Activated CD4-positive, alpha-beta T cell treated with anti-CD3 and anti-CD28 coated beads, Interleukin-2, amount 10 ng/mL, durations not matched to agents 7 days and 5 days (primary cell): Measurements from ENCODE around the gene IREB2. TPM values are rescaled to one million over a fixed set of nuclear protein-coding genes. Genes with fewer than 3 reads are reported as not detected.
"Not testable (repeated sequence)": the region's sequence is repeated elsewhere in the genome, so short reads cannot be mapped to it uniquely, and the experiment has no call there.

Experiments used
- CTCF ChIA-PET: fragments of 350-600 bp; sonication (Branson Sonifier 250); formaldehyde crosslinking; loops from one replicate; lab custom pipeline; 2021; ENCODE audit warnings: antibody characterized with exemption; lab: Charles Lee
- POLR2A ChIA-PET: fragments of 350-600 bp; sonication (Branson Sonifier 250); formaldehyde crosslinking; loops from one replicate; lab custom pipeline; 2021; ENCODE audit warnings: antibody characterized with exemption; lab: Charles Lee
- DNase-seq: peaks from one replicate; pipeline ENCODE4 v3.0.0-alpha.2; 2020
- H3K27ac Mint-ChIP-seq: one replicate; pipeline ENCODE4 v1.8.0; 2021; ENCODE audit warnings: mild to moderate bottlenecking, moderate library complexity, mixed read lengths
- H3K27me3 Mint-ChIP-seq: one replicate; pipeline ENCODE4 v1.8.0; 2021; ENCODE audit warnings: mixed read lengths
- H3K36me3 Mint-ChIP-seq: one replicate; pipeline ENCODE4 v1.8.0; 2021; ENCODE audit warnings: low read depth, mixed read lengths
- H3K4me1 Mint-ChIP-seq: one replicate; pipeline ENCODE4 v1.8.0; 2021; ENCODE audit warnings: mixed read lengths
- H3K4me3 Mint-ChIP-seq: one replicate; pipeline ENCODE4 v1.8.0; 2021; ENCODE audit warnings: mild to moderate bottlenecking, moderate library complexity, mixed read lengths
- H3K9me3 Mint-ChIP-seq: one replicate; pipeline ENCODE4 v1.8.0; 2021; ENCODE audit warnings: mixed read lengths
- total RNA-seq, 2 experiments: library from RNA; stranded (reverse); gene quantifications; one replicate each; pipeline ENCODE4 v1.2.3, GENCODE V29; 2021

Gene IREB2
- total RNA-seq, 2 experiments from 2014 or later: 52.9 to 57.2 TPM

GRCh38 chr15:78424673-78425072, 13.3 kb upstream of the IREB2 start:
- H3K4me3 Mint-ChIP-seq: no peak overlapping the region
- ChIA-PET POLR2A (no interaction called here), CTCF (interaction anchor here (1.2 to 1.3 kb wide), 2 partner anchors 13 kb away, joined by 3 read pairs; partner anchors contain the start of gene IREB2)
- peaks cover 17% of the 10 kb centered on the region for H3K27me3 Mint-ChIP-seq
- H3K4me1 Mint-ChIP-seq: peaks cover 21% of the 10 kb centered on the region
- no peaks in the 10 kb centered on the region for H3K36me3 Mint-ChIP-seq
- no peak for DNase-seq
- H3K9me3 Mint-ChIP-seq: no peaks in the 10 kb centered on the region
- no peak overlapping the region for H3K27ac Mint-ChIP-seq

- Mint-ChIP-seq H3K9me3 (no peaks in the 10 kb centered on the region), H3K27ac (no peak overlapping the region), H3K4me1 (peaks cover 21% of the 10 kb centered on the region), H3K27me3 (peaks cover 14% of the 10 kb centered on the region), H3K36me3 (no peaks in the 10 kb centered on the region), H3K4me3 (no peak overlapping the region)
- CTCF ChIA-PET: interaction anchor here (2.7 kb wide), 1 partner anchor 12 kb away, joined by 7 read pairs; the partner anchor contains the start of gene IREB2
- DNase-seq: no peak
- POLR2A ChIA-PET: no interaction called here
Measured at GRCh38 chr15:78425643-78426042, 12.4 kb upstream of the IREB2 start.

GRCh38 chr15:78426300-78426699, 11.7 kb upstream of the IREB2 start:
- DNase-seq: no peak
- Mint-ChIP-seq H3K4me1 (peaks cover 21% of the 10 kb centered on the region), H3K36me3 (no peaks in the 10 kb centered on the region), H3K27ac (no peak overlapping the region), H3K9me3 (no peaks in the 10 kb centered on the region), H3K27me3 (peaks cover 14% of the 10 kb centered on the region), H3K4me3 (no peak overlapping the region)
- CTCF ChIA-PET: interaction anchor here (1.1 to 2.7 kb wide), 2 partner anchors 11 to 13 kb away, joined by 4 to 7 read pairs; partner anchors contain the start of gene IREB2
- POLR2A ChIA-PET: no interaction called here

- CTCF ChIA-PET: interaction anchor here (1.2 to 2.7 kb wide), 3 partner anchors 10 to 23 kb away, joined by 3 to 7 read pairs (median 3); partner anchors contain the start of gene IREB2
- Mint-ChIP-seq H3K9me3 (no peaks in the 10 kb centered on the region), H3K4me3 (no peak overlapping the region), H3K36me3 (no peaks in the 10 kb centered on the region), H3K27me3 (peaks cover 11% of the 10 kb centered on the region), H3K27ac (no peak overlapping the region), H3K4me1 (peaks cover 18% of the 10 kb centered on the region)
- DNase-seq: no peak
- POLR2A ChIA-PET: no interaction called here
Measured at GRCh38 chr15:78427953-78428352, 10.1 kb upstream of the IREB2 start.

GRCh38 chr15:78429477-78429876, 8.5 kb upstream of the IREB2 start:
- Mint-ChIP-seq H3K36me3 (no peaks in the 10 kb centered on the region), H3K4me1 (peaks cover 18% of the 10 kb centered on the region), H3K27ac (no peak overlapping the region), H3K9me3 (no peaks in the 10 kb centered on the region), H3K27me3 (peaks cover 6% of the 10 kb centered on the region), H3K4me3 (no peak overlapping the region)
- CTCF ChIA-PET: interaction anchor here (1.3 kb wide), 1 partner anchor 8 kb away, joined by 3 read pairs; no protein-coding TSS in a partner anchor
- no peak for DNase-seq
- POLR2A ChIA-PET: no interaction called here

- CTCF ChIA-PET: no interaction called here
- DNase-seq: no peak
Measured at GRCh38 chr15:78431955-78432354, 6.1 kb upstream of the IREB2 start.

GRCh38 chr15:78432664-78433063, 5.4 kb upstream of the IREB2 start:
- no peak overlapping the region for H3K27ac Mint-ChIP-seq
- DNase-seq: no peak
- POLR2A ChIA-PET: no interaction called here
- peaks cover 15% of the 10 kb centered on the region for H3K4me1 Mint-ChIP-seq
- no peaks in the 10 kb centered on the region for H3K9me3 Mint-ChIP-seq
- no peak overlapping the region for H3K4me3 Mint-ChIP-seq
- H3K36me3 Mint-ChIP-seq: no peaks in the 10 kb centered on the region
- CTCF ChIA-PET: no interaction called here
- peaks cover 6% of the 10 kb centered on the region for H3K27me3 Mint-ChIP-seq

More at GRCh38 chr15:78431955-78432354, 6.1 kb upstream of the IREB2 start:
- Mint-ChIP-seq H3K4me1 (peaks cover 10% of the 10 kb centered on the region), H3K27ac (no peak overlapping the region), H3K27me3 (peaks cover 6% of the 10 kb centered on the region), H3K4me3 (no peak overlapping the region), H3K36me3 (no peaks in the 10 kb centered on the region), H3K9me3 (no peaks in the 10 kb centered on the region)
- POLR2A ChIA-PET: no interaction called here

GRCh38 chr15:78434134-78434533, 3.9 kb upstream of the IREB2 start:
- H3K27ac Mint-ChIP-seq: no peak overlapping the region
- peaks cover 16% of the 10 kb centered on the region for H3K4me1 Mint-ChIP-seq
- H3K27me3 Mint-ChIP-seq: peaks cover 6% of the 10 kb centered on the region
- DNase-seq: no peak
- POLR2A ChIA-PET: interaction anchor here (0.6 kb wide), 1 partner anchor 135 kb away, joined by 3 read pairs; the partner anchor contains the start of gene SKIC8
- no peaks in the 10 kb centered on the region for H3K9me3 Mint-ChIP-seq
- CTCF ChIA-PET: interaction anchor here (1.4 kb wide), 1 partner anchor 11 kb away, joined by 7 read pairs; no protein-coding TSS in a partner anchor
- H3K36me3 Mint-ChIP-seq: peaks cover 5% of the 10 kb centered on the region
- H3K4me3 Mint-ChIP-seq: no peak overlapping the region

GRCh38 chr15:78434711-78435110, 3.3 kb upstream of the IREB2 start:
- H3K27ac Mint-ChIP-seq, H3K9me3 Mint-ChIP-seq, H3K4me3 Mint-ChIP-seq, POLR2A ChIA-PET, H3K27me3 Mint-ChIP-seq, DNase-seq, H3K36me3 Mint-ChIP-seq: not testable (repeated sequence)
- CTCF ChIA-PET: interaction anchor here (0.5 to 1.4 kb wide), 2 partner anchors 12 to 378 kb away, joined by 3 to 7 read pairs; no protein-coding TSS in a partner anchor
- H3K4me1 Mint-ChIP-seq: peaks cover 19% of the 10 kb centered on the region

- Mint-ChIP-seq H3K4me3 (peak overlapping the region; percentile 88), H3K27me3 (no peaks in the 10 kb centered on the region), H3K36me3 (peaks cover 21% of the 10 kb centered on the region), H3K4me1 (peaks cover 37% of the 10 kb centered on the region), H3K27ac (peak overlapping the region; percentile 94), H3K9me3 (no peaks in the 10 kb centered on the region)
- ChIA-PET POLR2A (interaction anchor here (0.6 to 1.0 kb wide), 5 partner anchors 30 to 472 kb away, joined by 3 to 5 read pairs (median 4); partner anchors contain the start of gene DNAJA4), CTCF (interaction anchor here (1.0 to 2.8 kb wide), 9 partner anchors 8 to 104 kb away, joined by 3 to 15 read pairs (median 5); no protein-coding TSS in a partner anchor)
- no peak for DNase-seq
Measured at GRCh38 chr15:78437107-78437761, 782 bp upstream of the IREB2 start.

GRCh38 chr15:78438619-78439285, 736 bp downstream of the IREB2 start:
- ChIA-PET CTCF (interaction anchor here (0.8 to 2.8 kb wide), 3 partner anchors 12 to 22 kb away, joined by 3 to 15 read pairs (median 4); no protein-coding TSS in a partner anchor), POLR2A (no interaction called here)
- H3K36me3 Mint-ChIP-seq: peaks cover 31% of the 10 kb centered on the region
- H3K4me3 Mint-ChIP-seq: peak overlapping the region; percentile 88
- no peaks in the 10 kb centered on the region for H3K9me3 Mint-ChIP-seq
- no peaks in the 10 kb centered on the region for H3K27me3 Mint-ChIP-seq
- H3K4me1 Mint-ChIP-seq: peaks cover 49% of the 10 kb centered on the region
- DNase-seq: peak; percentile 31
- H3K27ac Mint-ChIP-seq: peak overlapping the region; percentile 94

GRCh38 chr15:78440375-78441373, 2.7 kb downstream of the IREB2 start:
- no peak overlapping the region for H3K4me3 Mint-ChIP-seq
- CTCF ChIA-PET: interaction anchor here (0.7 to 1.4 kb wide), 2 partner anchors 20 to 330 kb away, joined by 3 read pairs; no protein-coding TSS in a partner anchor
- peaks cover 41% of the 10 kb centered on the region for H3K36me3 Mint-ChIP-seq
- POLR2A ChIA-PET: no interaction called here
- no peak for DNase-seq
- peaks cover 57% of the 10 kb centered on the region for H3K4me1 Mint-ChIP-seq
- no peaks in the 10 kb centered on the region for H3K27me3 Mint-ChIP-seq
- no peak overlapping the region for H3K27ac Mint-ChIP-seq
- no peaks in the 10 kb centered on the region for H3K9me3 Mint-ChIP-seq
